Upper lobe of right lung (tissue), 1 donor: ENCODE data around the gene SPPL2C. TPM values are rescaled to one million over a fixed set of nuclear protein-coding genes. Genes with fewer than 3 reads are reported as not detected.

Experiments
- ATAC-seq: fragments of 200-7000 bp; cut with Tn5 transposase; one replicate; pipeline ENCODE4 v1.9.1; 2020; ENCODE audit warnings: mild to moderate bottlenecking, moderate library complexity
- DNase-seq: peaks from one replicate; pipeline ENCODE4 v3.0.0-alpha.2; 2020
- H3K27ac ChIP-seq: fragments of 200-600 bp; one replicate; pipeline ENCODE4 v1.8.0; 2022
- H3K27me3 ChIP-seq: fragments of 200-600 bp; one replicate; pipeline ENCODE4 v1.8.0; 2022; ENCODE audit warnings: mild to moderate bottlenecking
- H3K36me3 ChIP-seq: fragments of 200-600 bp; one replicate; pipeline ENCODE4 v1.8.0; 2022
- H3K4me1 ChIP-seq: fragments of 200-600 bp; one replicate; pipeline ENCODE4 v1.8.0; 2022
- H3K4me3 ChIP-seq: fragments of 200-600 bp; one replicate; pipeline ENCODE4 v1.8.0; 2022; ENCODE audit warnings: mild to moderate bottlenecking
- H3K9me3 ChIP-seq: fragments of 200-600 bp; one replicate; pipeline ENCODE4 v1.8.0; 2022
- intact Hi-C: fragments of 100-400 bp; cut with DNase I; formaldehyde crosslinking; loops from one replicate; pipeline ENCODE4 v1.11.0; 2022
- total RNA-seq: library from RNA; stranded (reverse); fragmentation: NEBNext Ultra II Directional; extraction: Animal tissue kit (Norgen Biotek cat#: 25700); gene quantifications from one replicate; pipeline ENCODE4 v1.2.1, GENCODE V29; 2021
- TF ChIP-seq, protein P1 (sequence below): fragments of 200-600 bp; IDR thresholded peaks from one replicate; pipeline ENCODE4 v1.8.0; 2022; ENCODE audit warnings: antibody characterized with exemption
- donor health status: DM: no; HTN: yes; CAD: no; lungs with severe emphysema.

Gene SPPL2C
- total RNA-seq, 1 donor from 2014 or later, result not detected

DNA sequence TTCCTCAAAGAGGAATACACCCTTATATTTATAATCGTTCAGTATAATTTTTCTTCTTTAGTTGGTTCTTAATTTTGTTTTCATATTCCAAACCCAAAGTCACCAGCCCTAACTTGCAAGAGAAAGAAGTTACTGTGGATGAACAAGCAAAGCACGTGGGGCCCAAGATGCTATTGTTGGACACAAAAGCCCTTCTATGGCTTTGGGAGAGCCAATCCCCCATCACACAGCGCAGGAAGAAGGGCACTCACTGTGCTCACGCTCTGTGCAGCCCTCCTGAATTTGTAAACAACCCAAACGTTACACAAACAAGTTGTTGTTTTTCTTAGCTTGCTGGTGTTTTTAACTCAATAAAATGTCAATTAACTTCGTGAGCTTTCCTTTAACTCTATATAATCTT, 22.5 kb downstream of the SPPL2C start:
- Histone ChIP-seq H3K9me3 (no peaks in the 10 kb centered on the region), H3K27me3 (peaks cover 7% of the 10 kb centered on the region), H3K4me1 (no peaks in the 10 kb centered on the region), H3K27ac (no peak overlapping the region), H3K4me3 (no peak overlapping the region), H3K36me3 (no peaks in the 10 kb centered on the region)
- DNase-seq, result no peak
- TF ChIP-seq, protein P1, sequence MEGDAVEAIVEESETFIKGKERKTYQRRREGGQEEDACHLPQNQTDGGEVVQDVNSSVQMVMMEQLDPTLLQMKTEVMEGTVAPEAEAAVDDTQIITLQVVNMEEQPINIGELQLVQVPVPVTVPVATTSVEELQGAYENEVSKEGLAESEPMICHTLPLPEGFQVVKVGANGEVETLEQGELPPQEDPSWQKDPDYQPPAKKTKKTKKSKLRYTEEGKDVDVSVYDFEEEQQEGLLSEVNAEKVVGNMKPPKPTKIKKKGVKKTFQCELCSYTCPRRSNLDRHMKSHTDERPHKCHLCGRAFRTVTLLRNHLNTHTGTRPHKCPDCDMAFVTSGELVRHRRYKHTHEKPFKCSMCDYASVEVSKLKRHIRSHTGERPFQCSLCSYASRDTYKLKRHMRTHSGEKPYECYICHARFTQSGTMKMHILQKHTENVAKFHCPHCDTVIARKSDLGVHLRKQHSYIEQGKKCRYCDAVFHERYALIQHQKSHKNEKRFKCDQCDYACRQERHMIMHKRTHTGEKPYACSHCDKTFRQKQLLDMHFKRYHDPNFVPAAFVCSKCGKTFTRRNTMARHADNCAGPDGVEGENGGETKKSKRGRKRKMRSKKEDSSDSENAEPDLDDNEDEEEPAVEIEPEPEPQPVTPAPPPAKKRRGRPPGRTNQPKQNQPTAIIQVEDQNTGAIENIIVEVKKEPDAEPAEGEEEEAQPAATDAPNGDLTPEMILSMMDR, result no peak
- intact Hi-C loops, result no loop called here
- no peak for ATAC-seq

DNA sequence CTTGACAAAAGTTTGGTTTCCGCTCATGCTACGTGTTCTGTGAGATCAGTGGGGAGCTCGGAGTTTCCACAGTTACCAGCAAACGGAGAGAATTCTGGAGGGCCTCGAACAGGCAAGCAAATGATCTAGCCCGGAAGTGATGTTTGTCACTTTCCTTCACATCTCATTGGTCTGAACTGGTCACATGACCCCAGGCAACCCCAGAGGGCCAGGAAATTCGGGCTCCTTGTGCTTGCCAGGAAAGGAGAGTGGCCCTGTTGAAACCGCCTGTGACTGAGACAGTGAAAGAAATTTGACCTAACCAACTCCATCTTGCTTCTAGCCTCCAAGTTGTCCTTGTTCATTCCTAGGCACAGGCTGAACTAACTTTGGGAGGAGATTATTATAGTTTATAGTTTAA, 23.0 kb downstream of the SPPL2C start:
- intact Hi-C loops, result no loop called here
- no peaks in the 10 kb centered on the region for H3K9me3 ChIP-seq
- ATAC-seq (no peak), DNase-seq (no peak)
- no peak overlapping the region for H3K4me3 ChIP-seq
- peaks cover 7% of the 10 kb centered on the region for H3K27me3 ChIP-seq
- TF ChIP-seq, protein P1, result no peak
- H3K4me1 ChIP-seq, result no peaks in the 10 kb centered on the region
- H3K36me3 ChIP-seq, result no peaks in the 10 kb centered on the region
- no peak overlapping the region for H3K27ac ChIP-seq

GRCh38 chr17:45868276-45868675, 23.6 kb downstream of the SPPL2C start:
- no peaks in the 10 kb centered on the region for H3K4me1 ChIP-seq

GRCh38 chr17:45869676-45870341, 25.1 kb downstream of the SPPL2C start:
- ATAC-seq (no peak), DNase-seq (no peak)
- H3K4me1 ChIP-seq, result no peaks in the 10 kb centered on the region
- intact Hi-C loops, result no loop called here
- H3K27me3 ChIP-seq, result peaks cover 18% of the 10 kb centered on the region
- H3K27ac ChIP-seq, result no peak overlapping the region
- TF ChIP-seq, protein P1, result no peak
- H3K36me3 ChIP-seq, result no peaks in the 10 kb centered on the region
- no peak overlapping the region for H3K4me3 ChIP-seq
- H3K9me3 ChIP-seq, result no peaks in the 10 kb centered on the region

More at GRCh38 chr17:45868276-45868675, 23.6 kb downstream of the SPPL2C start:
- no peaks in the 10 kb centered on the region for H3K9me3 ChIP-seq
- intact Hi-C loops, result no loop called here
- no peaks in the 10 kb centered on the region for H3K36me3 ChIP-seq
- no peak for DNase-seq
- H3K27ac ChIP-seq, result no peak overlapping the region
- H3K4me3 ChIP-seq, result no peak overlapping the region
- ATAC-seq, result no peak
- TF ChIP-seq, protein P1, result no peak
- peaks cover 12% of the 10 kb centered on the region for H3K27me3 ChIP-seq

DNA sequence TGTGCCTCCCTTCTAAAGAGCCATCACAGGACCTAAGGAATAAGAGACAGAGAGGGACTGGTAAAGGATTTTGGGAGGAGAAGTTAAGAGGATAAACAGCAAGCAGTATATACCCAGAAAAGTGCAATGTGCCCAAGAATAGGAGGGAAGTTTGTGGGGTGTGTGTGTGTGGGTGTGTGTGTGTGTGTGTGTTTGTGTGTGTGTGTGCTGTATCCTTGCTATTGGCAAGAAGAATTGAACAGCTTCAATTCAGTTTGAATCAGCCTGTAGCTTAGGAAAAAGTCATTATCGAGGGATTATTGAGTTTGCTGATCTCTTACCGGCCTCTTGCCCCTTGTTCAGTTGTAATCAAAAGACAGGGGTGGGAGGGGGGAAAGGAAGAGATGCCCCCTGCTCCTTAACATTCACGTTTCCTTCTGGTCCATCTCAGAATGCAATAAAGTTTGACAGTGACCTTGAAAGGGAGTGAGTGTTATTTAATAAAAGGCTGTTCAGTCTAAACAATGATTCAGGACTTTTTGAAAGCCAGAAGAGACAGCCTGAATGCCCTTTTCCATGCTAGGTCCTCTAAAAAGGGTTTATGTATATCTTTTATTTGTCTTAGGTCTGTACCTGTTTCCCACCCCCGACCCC, 25.8 kb downstream of the SPPL2C start:
- intact Hi-C loops, result no loop called here
- H3K27ac ChIP-seq, result no peak overlapping the region

More for the DNA sequence above, 25.8 kb downstream of the SPPL2C start:
- TF ChIP-seq, protein P1, result no peak
- Histone ChIP-seq H3K9me3 (no peaks in the 10 kb centered on the region), H3K4me3 (no peak overlapping the region), H3K4me1 (no peaks in the 10 kb centered on the region), H3K27me3 (peaks cover 18% of the 10 kb centered on the region), H3K36me3 (no peaks in the 10 kb centered on the region)
- no peak for ATAC-seq
- DNase-seq, result no peak
